Measurements from ENCODE around the gene ROCK2.

ROCK2 gene

GRCh38 chr2:11132036-11132671 lies 212.3 kb downstream of the ROCK2 start:
- H3K27ac ChIP-seq: no peak overlapping the region
- ChIA-PET POLR2A (ENCODE audit: low non-redundant PET) (interaction anchor here (0.6 kb wide), 2 partner anchors 16 to 271 kb away, joined by 3 to 4 read pairs; no protein-coding TSS in a partner anchor), CTCF (interaction anchor here (0.5 to 5.4 kb wide), 23 partner anchors 12 to 554 kb away, joined by 3 to 51 read pairs (median 4); partner anchors contain the start of gene SLC66A3)
- DNase-seq (ENCODE audit: low spot score): no peak
- no peak for TF ChIP-seq CTCF (conservative IDR thresholded peaks at IDR 0.05; ENCODE audit: low read depth)

- no peak for DNase-seq (ENCODE audit: low spot score)
- no peak for TF ChIP-seq CTCF (conservative IDR thresholded peaks at IDR 0.05; ENCODE audit: low read depth)
- ChIA-PET POLR2A (ENCODE audit: low non-redundant PET) (interaction anchor here (0.6 kb wide), 1 partner anchor 270 kb away, joined by 4 read pairs; no protein-coding TSS in a partner anchor), CTCF (interaction anchor here (0.6 to 5.4 kb wide), 11 partner anchors 30 to 640 kb away, joined by 3 to 51 read pairs (median 4); no protein-coding TSS in a partner anchor)
- H3K27ac ChIP-seq: no peak overlapping the region
Observed at GRCh38 chr2:11131166-11131920, 213.1 kb downstream of the ROCK2 start.
